ENCODE results near the gene SLC25A21.

Gene SLC25A21

GRCh38 chr14:37172936-37173614 is 669 bp upstream of the SLC25A21 start:
- H2AFZ ChIP-seq (ENCODE audit: low read length) = no peak overlapping the region

GRCh38 chr14:37171678-37172023 is 755 bp downstream of the SLC25A21 start:
- H3K4me2 ChIP-seq (ENCODE audit: low read depth, low read length) = no peak overlapping the region
- H4K20me1 ChIP-seq (ENCODE audit: insufficient read depth, low read length) = no peaks in the 10 kb centered on the region
- no peak overlapping the region for H3K9ac ChIP-seq (ENCODE audit: low read length)
- TF ChIP-seq EZH2 (optimal IDR thresholded peaks at IDR 0.05; ENCODE audit: low read depth, low read length) (no peak), EZH2phosphoT487 (IDR thresholded peaks at IDR 0.05; ENCODE audit: low read length) (no peak), CTCF (IDR thresholded peaks at IDR 0.05; ENCODE audit: low read length) (no peak)
- no peaks in the 10 kb centered on the region for H3K79me2 ChIP-seq (ENCODE audit: low read length)
- H3F3A ChIP-seq (ENCODE audit: insufficient read depth, low read length) = no peaks in the 10 kb centered on the region
- H3K36me3 ChIP-seq (replicated peaks; ENCODE audit: insufficient read depth, low read length) = no peaks in the 10 kb centered on the region
- no peaks in the 10 kb centered on the region for H3K4me1 ChIP-seq (ENCODE audit: low read length)
- H3K27me3 ChIP-seq (replicated peaks; ENCODE audit: insufficient read depth, low read length) = no peaks in the 10 kb centered on the region
- no peak overlapping the region for H2AFZ ChIP-seq (ENCODE audit: low read length)
- DNase-seq = no peak
- no peak overlapping the region for H3K27ac ChIP-seq (ENCODE audit: low read length)
- H3K9me2 ChIP-seq (replicated peaks; ENCODE audit: insufficient read depth, low read length) = no peaks in the 10 kb centered on the region
- no peak overlapping the region for H3K4me3 ChIP-seq (ENCODE audit: low read length)
- H3K9me3 ChIP-seq (replicated peaks; ENCODE audit: insufficient read depth, low read length) = no peaks in the 10 kb centered on the region

More at GRCh38 chr14:37172936-37173614, 669 bp upstream of the SLC25A21 start:
- H3K27ac ChIP-seq (ENCODE audit: low read length) = no peak overlapping the region
- no peaks in the 10 kb centered on the region for H3K79me2 ChIP-seq (ENCODE audit: low read length)
- H3F3A ChIP-seq (ENCODE audit: insufficient read depth, low read length) = no peaks in the 10 kb centered on the region
- no peak for DNase-seq
- H3K9me3 ChIP-seq (replicated peaks; ENCODE audit: insufficient read depth, low read length) = no peaks in the 10 kb centered on the region
- H3K9me2 ChIP-seq (replicated peaks; ENCODE audit: insufficient read depth, low read length) = no peaks in the 10 kb centered on the region
- H3K27me3 ChIP-seq (replicated peaks; ENCODE audit: insufficient read depth, low read length) = no peaks in the 10 kb centered on the region
- no peaks in the 10 kb centered on the region for H4K20me1 ChIP-seq (ENCODE audit: insufficient read depth, low read length)
- H3K9ac ChIP-seq (ENCODE audit: low read length) = no peak overlapping the region
- H3K36me3 ChIP-seq (replicated peaks; ENCODE audit: insufficient read depth, low read length) = no peaks in the 10 kb centered on the region
- no peaks in the 10 kb centered on the region for H3K4me1 ChIP-seq (ENCODE audit: low read length)
- TF ChIP-seq CTCF (IDR thresholded peaks at IDR 0.05; ENCODE audit: low read length) = no peak
- no peak for TF ChIP-seq EZH2phosphoT487 (IDR thresholded peaks at IDR 0.05; ENCODE audit: low read length)
- TF ChIP-seq EZH2 (optimal IDR thresholded peaks at IDR 0.05; ENCODE audit: low read depth, low read length) = no peak
- no peak overlapping the region for H3K4me2 ChIP-seq (ENCODE audit: low read depth, low read length)
- H3K4me3 ChIP-seq (ENCODE audit: low read length) = no peak overlapping the region

GRCh38 chr14:37170993-37171392 is 1.4 kb downstream of the SLC25A21 start:
- Histone ChIP-seq H3F3A (ENCODE audit: insufficient read depth, low read length) (no peaks in the 10 kb centered on the region), H2AFZ (ENCODE audit: low read length) (no peak overlapping the region), H3K27ac (ENCODE audit: low read length) (no peak overlapping the region), H3K79me2 (ENCODE audit: low read length) (no peaks in the 10 kb centered on the region), H3K4me1 (ENCODE audit: low read length) (no peaks in the 10 kb centered on the region), H3K4me2 (ENCODE audit: low read depth, low read length) (no peak overlapping the region), H4K20me1 (ENCODE audit: insufficient read depth, low read length) (no peaks in the 10 kb centered on the region), H3K9me3 (replicated peaks; ENCODE audit: insufficient read depth, low read length) (no peaks in the 10 kb centered on the region), H3K4me3 (ENCODE audit: low read length) (no peak overlapping the region), H3K9me2 (replicated peaks; ENCODE audit: insufficient read depth, low read length) (no peaks in the 10 kb centered on the region), H3K9ac (ENCODE audit: low read length) (no peak overlapping the region), H3K36me3 (replicated peaks; ENCODE audit: insufficient read depth, low read length) (no peaks in the 10 kb centered on the region), H3K27me3 (replicated peaks; ENCODE audit: insufficient read depth, low read length) (no peaks in the 10 kb centered on the region)
- no peak for DNase-seq
- no peak for TF ChIP-seq CTCF (IDR thresholded peaks at IDR 0.05; ENCODE audit: low read length)
- TF ChIP-seq EZH2phosphoT487 (IDR thresholded peaks at IDR 0.05; ENCODE audit: low read length) = no peak
- no peak for TF ChIP-seq EZH2 (optimal IDR thresholded peaks at IDR 0.05; ENCODE audit: low read depth, low read length)

Measured in MM.1S (cell line).